GM18499 (cell line): Measurements from ENCODE around the gene MCM8.

ENCODE experiments used
- ATAC-seq: cut with Tn5 transposase; IDR thresholded peaks from one replicate; pipeline ENCODE4 v1.9.1; 2021; ENCODE audit warnings: moderate number of reproducible peaks; ENCODE audit not compliant: insufficient read depth, unreplicated experiment

Gene MCM8

GRCh38 chr20:6037082-6037481, 86.6 kb downstream of the MCM8 start:
- no peak for ATAC-seq

DNA sequence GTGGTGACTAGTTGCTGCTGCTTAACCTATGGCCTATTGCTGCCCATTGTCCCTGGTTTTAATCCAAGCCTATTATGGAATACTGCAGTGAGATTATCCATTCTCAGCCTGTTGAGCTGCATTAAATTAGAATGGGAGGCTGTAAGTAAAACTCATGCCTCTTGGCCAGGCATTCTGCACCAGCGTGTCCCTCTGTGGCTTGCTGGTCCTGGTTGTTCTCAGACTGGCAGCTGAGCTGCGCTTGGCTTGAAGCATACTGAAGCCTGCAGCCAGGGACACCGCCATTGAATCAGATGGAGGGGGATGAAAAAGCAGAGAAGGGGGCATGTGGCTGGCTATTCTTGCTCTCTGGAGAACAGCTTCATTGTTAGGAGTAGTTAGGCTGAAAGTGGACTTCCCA, 87.8 kb downstream of the MCM8 start:
- no peak for ATAC-seq

- ATAC-seq, result no peak
Measured at GRCh38 chr20:6039766-6040165, 89.3 kb downstream of the MCM8 start.

- no peak for ATAC-seq
Measured at GRCh38 chr20:6040540-6040939, 90.1 kb downstream of the MCM8 start.

DNA sequence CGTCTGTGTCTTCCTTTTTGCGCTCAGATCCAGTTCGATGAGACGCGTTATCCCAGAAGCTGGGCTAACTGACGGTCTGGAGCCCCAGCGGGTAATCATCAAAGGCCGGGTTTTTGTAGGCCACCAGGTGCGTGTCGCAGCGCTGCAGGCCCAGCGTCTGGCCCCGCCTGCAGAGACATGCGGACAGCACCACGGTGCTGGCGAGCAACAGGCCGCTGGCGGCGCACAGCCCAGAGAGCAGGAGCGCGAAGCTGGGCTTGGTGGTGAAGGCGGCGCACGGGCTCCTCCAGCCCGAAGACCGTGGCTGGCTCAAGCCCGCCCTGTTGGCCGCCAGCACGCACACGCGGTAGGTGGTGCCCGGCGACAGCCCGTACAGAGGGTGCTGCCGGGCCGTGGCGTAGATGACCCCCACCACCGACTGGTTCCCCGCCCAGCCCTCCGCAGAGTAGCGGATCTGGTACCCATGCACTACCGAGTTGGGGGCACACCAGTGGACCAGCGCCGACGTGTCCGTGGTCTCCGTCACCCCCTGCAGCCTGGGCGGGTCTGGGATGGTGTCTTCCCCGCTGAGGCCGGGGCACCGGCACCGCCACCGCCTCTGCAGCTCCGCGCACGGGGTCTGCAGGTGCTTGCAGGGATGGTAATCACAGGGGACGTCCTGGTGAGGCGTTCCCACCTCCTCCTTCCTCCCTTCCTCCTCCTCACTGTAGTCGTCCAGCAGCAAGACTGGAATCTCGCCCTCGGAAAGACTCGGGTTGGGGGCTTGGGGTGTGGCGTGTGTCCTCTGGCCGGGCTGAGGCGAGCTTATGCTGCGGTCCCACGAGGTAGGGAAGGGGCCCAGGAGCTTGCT, 90.7 kb downstream of the MCM8 start:
- ATAC-seq, result no peak

GRCh38 chr20:6041808-6042265, 91.4 kb downstream of the MCM8 start:
- no peak for ATAC-seq

GRCh38 chr20:6044115-6044514, 93.7 kb downstream of the MCM8 start:
- ATAC-seq, result no peak

DNA sequence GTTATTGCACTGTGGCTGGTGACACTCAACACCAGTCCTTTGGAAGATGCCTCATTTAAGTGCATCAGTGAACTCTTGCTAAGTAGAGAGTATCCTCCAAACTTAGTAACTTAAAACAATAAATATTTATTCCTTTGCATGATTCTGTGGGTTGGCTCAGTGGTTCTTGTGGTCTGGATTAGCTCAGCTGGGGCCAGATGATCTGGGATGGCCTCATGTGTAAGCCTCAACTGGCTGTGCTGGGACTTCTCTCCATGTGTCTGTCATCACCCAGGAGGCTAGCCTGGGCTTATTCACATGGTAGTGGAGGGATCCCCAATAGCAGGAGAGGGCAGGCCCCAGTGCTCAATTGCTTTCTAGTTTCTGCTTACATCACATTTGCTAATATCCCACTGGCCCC, 95.1 kb downstream of the MCM8 start:
- ATAC-seq, result no peak

- no peak for ATAC-seq
Measured at GRCh38 chr20:6046432-6046831, 96.0 kb downstream of the MCM8 start.

GRCh38 chr20:6048391-6048790, 97.9 kb downstream of the MCM8 start:
- ATAC-seq, result no peak
